HEK293 (cell line): ENCODE results near the gene TAPBPL.

Source experiments
- PBX3 ChIP-seq: sonication (generic); formaldehyde crosslinking; IDR thresholded peaks from 2 replicates; pipeline ENCODE4 v1.8.1; 2022; ENCODE audit warnings: mild to moderate bottlenecking, moderate library complexity, missing genetic modification reagents
- PRDM2 ChIP-seq: fragments of 450-650 bp; formaldehyde crosslinking; IDR thresholded peaks from 2 replicates; pipeline ENCODE4 v1.5.1; 2016; ENCODE audit warnings: missing biosample characterization, missing genetic modification characterization, borderline replicate concordance
- PRDM6 ChIP-seq: fragments of 450-650 bp; formaldehyde crosslinking; IDR thresholded peaks from 2 replicates; pipeline ENCODE4 v1.5.1; 2017; ENCODE audit warnings: missing biosample characterization, missing genetic modification characterization
- TRIM28 ChIP-seq: IDR thresholded peaks from 2 replicates; pipeline ENCODE4 v1.6.1; 2011; ENCODE audit warnings: low read length, control low read depth, borderline replicate concordance
- ZBTB10 ChIP-seq: fragments of 450-650 bp; formaldehyde crosslinking; IDR thresholded peaks from 2 replicates; pipeline ENCODE4 v1.5.1; 2016; ENCODE audit warnings: missing biosample characterization, missing genetic modification characterization
- ZBTB21 ChIP-seq: fragments of 450-650 bp; formaldehyde crosslinking; IDR thresholded peaks from 2 replicates; pipeline ENCODE4 v1.5.1; 2017; ENCODE audit warnings: missing biosample characterization, missing genetic modification characterization
- ZBTB6 ChIP-seq: fragments of 450-650 bp; formaldehyde crosslinking; IDR thresholded peaks from 2 replicates; pipeline ENCODE4 v1.5.1; 2017; ENCODE audit warnings: missing biosample characterization, missing genetic modification characterization
- ZBTB7A ChIP-seq: fragments of 450-650 bp; formaldehyde crosslinking; IDR thresholded peaks from 2 replicates; pipeline ENCODE4 v1.5.1; 2016; ENCODE audit warnings: low read depth, missing biosample characterization, missing genetic modification characterization
- ZFP41 ChIP-seq: fragments of 450-650 bp; formaldehyde crosslinking; IDR thresholded peaks from 2 replicates; pipeline ENCODE4 v1.5.1; 2016; ENCODE audit warnings: missing biosample characterization, missing genetic modification characterization, borderline replicate concordance
- ZNF140 ChIP-seq: fragments of 450-650 bp; formaldehyde crosslinking; IDR thresholded peaks from 2 replicates; pipeline ENCODE4 v1.5.1; 2016; ENCODE audit warnings: missing biosample characterization, missing genetic modification characterization
- ZNF2 ChIP-seq: fragments of 450-650 bp; formaldehyde crosslinking; IDR thresholded peaks from 2 replicates; pipeline ENCODE4 v1.5.1; 2016; ENCODE audit warnings: missing biosample characterization, missing genetic modification characterization
- ZNF366 ChIP-seq: fragments of 450-650 bp; formaldehyde crosslinking; conservative IDR thresholded peaks from 2 replicates; pipeline ENCODE4 v1.5.1; 2016; ENCODE audit warnings: missing biosample characterization, missing genetic modification characterization
- ZNF398 ChIP-seq: fragments of 450-650 bp; formaldehyde crosslinking; IDR thresholded peaks from 2 replicates; pipeline ENCODE4 v1.5.1; 2017; ENCODE audit warnings: missing biosample characterization, missing genetic modification characterization
- ZNF792 ChIP-seq: fragments of 450-650 bp; formaldehyde crosslinking; IDR thresholded peaks from 2 replicates; pipeline ENCODE4 v1.5.1; 2016; ENCODE audit warnings: missing biosample characterization, missing genetic modification characterization
- ZNF830 ChIP-seq: fragments of 450-650 bp; IDR thresholded peaks from 2 replicates; pipeline ENCODE4 v1.5.0; 2018; ENCODE audit warnings: missing biosample characterization, missing genetic modification characterization, low read depth, mild to moderate bottlenecking, moderate library complexity

Gene TAPBPL

GRCh38 chr12:6435961-6436715, 15.7 kb upstream of the TAPBPL start (continued):
- TF ChIP-seq PRDM6 (tag by site-specific recombination), result no peak
- no peak for TF ChIP-seq PRDM2 (tag by site-specific recombination)
- TF ChIP-seq ZNF830, result no peak
- no peak for TF ChIP-seq ZNF140 (tag by site-specific recombination)
- no peak for TF ChIP-seq ZBTB6
- no peak for TF ChIP-seq TRIM28
- no peak for TF ChIP-seq ZFP41
- TF ChIP-seq ZNF792 (tag by site-specific recombination), result no peak
- TF ChIP-seq ZBTB10 (tag by site-specific recombination), result no peak
- TF ChIP-seq ZNF2, result no peak
- no peak for TF ChIP-seq ZNF366
- no peak for TF ChIP-seq ZNF398
- TF ChIP-seq PBX3, result no peak
- TF ChIP-seq ZBTB21 (tag by site-specific recombination), result no peak
- no peak for TF ChIP-seq ZBTB7A
